HG03135 (cell line): ENCODE data around the gene CIZ1.
A peak's percentile ranks its signal among the peaks of the same experiment; 100 is the strongest.

Source experiments
- ATAC-seq: cut with Tn5 transposase; IDR thresholded peaks from one replicate; pipeline ENCODE4 v1.9.1; 2021; ENCODE audit warnings: mild to moderate bottlenecking, moderate library complexity; ENCODE audit not compliant: unreplicated experiment

CIZ1 gene

DNA sequence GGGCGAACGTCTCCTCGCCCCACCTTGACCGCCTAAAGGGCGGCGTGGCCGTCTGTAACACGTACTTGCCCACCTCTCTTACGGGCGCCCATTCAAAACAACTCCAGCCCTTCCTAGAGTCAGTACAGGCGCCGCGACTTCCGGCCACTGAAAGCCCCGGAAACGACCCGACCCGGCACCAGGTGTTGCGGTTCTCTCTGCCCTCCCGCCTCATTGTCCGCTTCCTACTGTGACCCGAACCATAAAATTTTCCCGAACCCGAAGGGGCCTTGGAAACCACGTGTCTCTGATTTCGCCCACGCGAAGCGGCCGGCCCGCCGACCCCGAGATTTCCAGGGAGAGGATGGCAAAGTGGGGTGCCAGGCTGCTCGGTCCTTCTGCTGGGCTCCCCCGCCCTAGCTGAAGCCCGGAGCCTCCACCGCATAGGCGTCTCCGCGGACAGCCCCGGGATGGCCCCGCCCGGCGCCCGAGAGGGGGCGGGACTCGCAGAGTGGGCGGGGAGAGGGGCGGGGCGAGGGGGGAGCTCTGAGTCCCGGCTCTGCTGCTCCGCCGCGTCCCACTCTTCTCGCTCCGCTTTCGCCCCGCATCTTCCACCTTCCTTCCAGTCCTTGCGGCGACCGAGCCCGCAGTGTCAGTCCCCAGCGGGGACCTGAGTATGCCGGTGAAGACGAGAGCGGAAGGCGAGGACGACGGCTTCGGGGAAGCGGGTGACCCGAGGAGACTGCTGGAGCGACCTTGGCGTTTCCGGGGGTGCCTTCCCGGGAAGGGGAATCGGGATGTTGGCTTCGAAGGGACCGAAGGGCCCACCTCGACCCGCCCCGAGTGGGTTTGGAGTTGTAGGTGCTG, 63.2 kb downstream of the CIZ1 start:
- peak; percentile 74 for ATAC-seq

DNA sequence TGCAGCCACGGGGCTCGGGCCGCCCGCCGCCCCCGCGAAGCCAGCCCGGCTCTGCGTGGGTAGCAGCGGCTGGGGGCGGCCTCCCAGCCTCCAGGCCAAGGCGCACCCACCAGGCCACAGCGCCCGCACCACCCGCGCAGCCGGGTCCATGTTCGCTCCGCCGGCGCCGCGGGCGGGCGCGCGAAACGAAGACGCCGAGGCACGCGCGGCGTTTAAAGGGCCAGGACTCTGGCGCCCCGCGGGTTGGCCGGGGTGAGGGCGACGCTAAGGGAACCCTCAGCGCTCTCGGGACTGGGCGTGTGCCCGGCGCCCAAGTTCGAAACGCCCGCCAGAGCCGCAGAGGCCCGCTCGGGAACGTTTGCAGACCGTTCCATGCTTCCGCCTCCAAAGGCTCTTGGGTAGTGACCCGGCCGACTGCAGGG, 63.8 kb downstream of the CIZ1 start, which contains the start of gene PTGES2:
TSS of gene PTGES2 (minus strand) at position 162 of the 422 bp plus-strand sequence. CDS start at position 150, 12 bp downstream.
- peak; percentile 56 for ATAC-seq

DNA sequence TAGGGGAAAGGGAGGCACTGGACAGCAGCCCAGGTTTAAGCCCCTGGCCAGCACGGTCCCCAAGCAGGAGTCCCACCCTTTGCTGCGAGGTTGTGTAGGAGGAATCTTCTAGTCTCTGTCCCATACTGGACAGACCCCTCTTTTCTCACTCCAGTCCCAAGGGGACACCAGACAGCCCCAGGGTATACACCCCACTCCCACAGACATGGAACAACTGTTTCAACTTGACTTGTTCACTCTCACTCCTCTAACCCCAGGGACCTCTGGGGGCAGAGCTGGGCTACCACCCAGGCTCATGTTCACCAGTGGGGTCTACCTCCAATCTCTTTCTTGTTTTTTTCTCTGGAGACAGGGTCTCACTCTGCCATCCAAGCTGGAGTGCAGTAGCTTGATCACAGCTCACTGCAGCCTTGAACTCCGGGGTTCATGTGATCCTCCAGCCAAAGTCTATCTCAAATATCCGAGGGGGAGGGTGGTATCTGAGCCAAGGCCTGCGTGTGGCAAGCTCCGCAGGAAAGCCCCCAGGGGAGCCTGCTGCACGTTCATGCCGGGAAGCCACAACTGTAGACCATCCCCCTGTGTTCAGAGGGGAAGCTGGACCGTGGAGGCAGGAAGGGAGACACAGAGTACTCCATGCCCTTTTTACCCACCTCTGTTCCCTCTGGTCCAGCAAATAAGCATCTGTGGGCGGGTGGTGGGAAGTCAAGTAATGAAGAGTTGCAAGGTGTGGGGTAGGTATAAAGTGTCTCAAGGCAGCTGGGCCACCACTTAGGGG, 65.6 kb downstream of the CIZ1 start:
- ATAC-seq: no peak

DNA sequence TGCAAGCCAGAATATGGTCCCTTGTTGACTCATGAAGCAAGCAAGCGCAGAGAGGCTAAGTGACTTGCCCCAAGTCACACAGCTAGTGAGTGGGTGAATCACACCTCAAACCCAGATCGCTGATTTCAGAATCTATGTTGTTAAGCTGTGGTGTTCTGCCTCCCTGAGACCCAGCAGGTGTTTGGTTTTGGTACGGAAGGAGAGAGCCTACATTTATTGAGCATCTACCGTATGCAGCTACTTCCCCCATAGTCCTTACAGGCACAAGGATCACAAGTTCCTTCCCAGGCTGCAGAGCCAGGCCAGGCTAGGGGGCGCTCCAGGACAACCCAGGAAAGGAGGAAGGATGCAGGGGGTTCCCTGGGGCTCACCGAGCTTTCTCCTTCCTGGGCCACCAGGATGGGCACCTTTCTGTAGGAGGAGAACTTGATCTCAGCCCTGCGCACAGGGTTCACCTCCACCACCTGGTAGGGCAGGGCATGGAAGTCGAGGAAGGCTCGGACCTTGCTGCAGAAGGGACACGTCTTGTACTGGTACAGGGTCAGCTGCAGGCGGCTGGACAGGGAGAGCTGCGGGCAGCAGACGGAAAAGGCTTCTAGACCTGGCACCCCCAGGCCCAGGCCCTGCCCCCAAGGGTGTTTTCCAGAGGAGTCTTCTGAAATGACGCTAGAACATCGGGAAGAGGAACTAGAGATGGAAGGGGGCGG, 66.3 kb downstream of the CIZ1 start:
- ATAC-seq: no peak

- no peak for ATAC-seq
Measured at GRCh38 chr9:128124451-128124850, 66.9 kb downstream of the CIZ1 start.

GRCh38 chr9:128123451-128124080, 67.8 kb downstream of the CIZ1 start:
- ATAC-seq: no peak

GRCh38 chr9:128122809-128123175, 68.6 kb downstream of the CIZ1 start:
- ATAC-seq: no peak

DNA sequence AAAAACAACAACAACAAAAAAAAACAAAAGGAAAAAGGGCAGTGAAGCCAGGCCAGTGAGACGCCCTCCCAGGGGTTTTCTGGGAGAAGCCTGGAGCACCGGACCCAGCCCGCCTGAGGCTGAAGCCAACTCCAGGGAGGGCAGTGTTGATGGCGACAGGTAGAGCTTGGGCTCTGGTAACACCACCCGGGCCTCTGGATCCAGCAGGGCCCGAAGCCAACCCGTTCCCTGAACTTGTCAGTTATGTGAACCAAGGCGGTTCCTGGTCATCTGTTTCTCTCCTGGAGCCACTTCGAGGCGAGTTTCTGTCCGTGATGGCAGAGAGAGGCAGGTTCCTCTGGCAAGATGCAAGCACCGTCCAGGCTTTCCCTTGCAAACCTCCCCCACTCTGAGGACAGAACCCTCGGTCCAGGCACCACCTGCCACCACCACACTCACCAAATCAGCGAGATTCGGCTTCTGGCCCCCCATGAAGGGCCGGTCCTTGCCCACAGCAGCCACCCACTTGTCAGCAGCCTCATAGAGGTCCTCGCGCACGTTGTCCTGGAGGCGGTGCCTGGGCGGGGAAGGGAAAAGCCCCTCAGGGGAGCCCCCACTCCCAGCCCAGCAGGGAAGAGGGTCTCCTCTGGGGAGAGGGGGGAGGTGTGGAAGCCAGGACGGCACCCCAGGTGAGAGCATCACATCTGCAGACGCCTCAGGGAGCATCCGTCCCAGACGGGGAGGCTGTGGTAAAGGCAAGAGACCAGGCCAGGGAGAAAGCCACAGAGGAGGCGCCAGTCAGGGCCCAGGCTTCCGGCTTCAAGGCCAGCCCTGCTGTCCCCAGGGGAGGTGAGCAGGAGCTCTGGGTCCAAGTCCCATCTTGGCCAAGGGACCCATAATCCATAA, 69.2 kb downstream of the CIZ1 start:
- ATAC-seq: no peak

GRCh38 chr9:128121466-128121810, 69.9 kb downstream of the CIZ1 start:
- no peak for ATAC-seq

DNA sequence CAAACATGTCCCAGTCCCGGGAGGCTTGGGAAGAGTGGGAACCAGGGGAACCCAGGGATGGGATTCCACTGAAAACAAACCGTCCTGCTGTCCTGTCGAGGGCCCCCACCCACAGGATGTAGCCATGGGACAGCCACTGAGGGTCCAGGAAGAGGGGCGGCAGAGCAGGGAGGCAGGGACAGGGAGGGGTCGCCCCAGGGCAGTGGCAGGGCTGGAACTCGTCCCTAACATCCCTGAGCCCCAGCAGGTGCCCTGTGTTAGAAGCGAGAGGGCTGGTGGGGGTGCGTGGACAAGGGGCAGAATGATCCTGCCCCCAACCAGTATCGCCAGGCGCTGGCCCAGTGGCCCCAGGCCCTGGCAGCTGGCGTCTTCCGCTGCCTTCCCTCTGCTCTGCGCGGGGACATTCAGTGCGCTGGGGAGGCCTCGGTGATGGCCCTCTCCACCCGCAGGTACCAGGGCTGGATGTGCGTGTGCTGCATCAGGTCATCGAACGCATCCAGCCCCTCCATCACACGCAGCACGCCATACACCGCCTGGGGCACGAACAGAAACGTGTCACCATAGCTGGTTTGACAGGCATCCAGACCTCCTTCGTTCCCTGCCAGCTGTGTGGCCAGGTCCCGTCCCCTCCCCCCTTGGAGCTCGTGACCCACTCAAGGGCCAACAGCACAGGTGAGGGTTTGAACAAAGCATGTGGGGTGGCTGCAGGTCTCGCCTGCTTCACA, 70.5 kb downstream of the CIZ1 start:
- no peak for ATAC-seq

GRCh38 chr9:128120061-128120740, 71.2 kb downstream of the CIZ1 start:
- ATAC-seq: no peak

DNA sequence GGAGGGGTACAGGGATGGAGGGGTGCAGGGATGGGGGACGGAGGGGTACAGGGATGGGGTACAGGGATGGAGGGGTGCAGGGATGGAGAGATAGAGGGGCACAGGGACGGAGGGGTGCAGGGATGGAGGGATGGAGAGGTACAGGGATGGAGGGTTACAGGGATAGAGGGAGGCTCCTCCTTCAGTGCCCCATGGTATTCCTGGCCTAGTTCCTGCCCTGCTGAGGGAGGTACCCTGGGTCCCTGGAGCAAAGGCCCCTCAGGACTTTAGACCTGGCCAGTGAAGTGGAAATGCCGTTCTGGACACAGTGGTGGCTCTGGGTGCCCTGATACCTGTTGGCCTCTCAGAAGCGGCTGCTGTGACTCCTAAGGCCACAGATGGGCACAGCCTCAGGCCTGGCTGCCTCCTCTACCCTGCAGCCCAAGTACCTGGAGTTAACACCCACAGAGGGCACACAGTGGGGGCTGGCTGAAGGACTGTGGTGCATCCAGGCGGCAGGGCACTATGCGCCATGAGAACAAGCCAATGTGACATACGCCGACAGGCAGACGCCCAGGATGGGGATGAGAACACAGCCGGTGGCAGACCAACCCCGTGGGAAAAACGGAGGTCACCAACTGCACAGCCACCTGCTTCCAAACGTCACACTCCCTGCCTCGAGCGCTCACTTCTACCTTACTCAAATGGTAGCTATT, 72.3 kb downstream of the CIZ1 start:
- no peak for ATAC-seq

GRCh38 chr9:128118472-128118857, 72.9 kb downstream of the CIZ1 start:
- ATAC-seq: no peak

- ATAC-seq: peak; percentile 61
Measured at GRCh38 chr9:128117613-128118471, 73.5 kb downstream of the CIZ1 start.

DNA sequence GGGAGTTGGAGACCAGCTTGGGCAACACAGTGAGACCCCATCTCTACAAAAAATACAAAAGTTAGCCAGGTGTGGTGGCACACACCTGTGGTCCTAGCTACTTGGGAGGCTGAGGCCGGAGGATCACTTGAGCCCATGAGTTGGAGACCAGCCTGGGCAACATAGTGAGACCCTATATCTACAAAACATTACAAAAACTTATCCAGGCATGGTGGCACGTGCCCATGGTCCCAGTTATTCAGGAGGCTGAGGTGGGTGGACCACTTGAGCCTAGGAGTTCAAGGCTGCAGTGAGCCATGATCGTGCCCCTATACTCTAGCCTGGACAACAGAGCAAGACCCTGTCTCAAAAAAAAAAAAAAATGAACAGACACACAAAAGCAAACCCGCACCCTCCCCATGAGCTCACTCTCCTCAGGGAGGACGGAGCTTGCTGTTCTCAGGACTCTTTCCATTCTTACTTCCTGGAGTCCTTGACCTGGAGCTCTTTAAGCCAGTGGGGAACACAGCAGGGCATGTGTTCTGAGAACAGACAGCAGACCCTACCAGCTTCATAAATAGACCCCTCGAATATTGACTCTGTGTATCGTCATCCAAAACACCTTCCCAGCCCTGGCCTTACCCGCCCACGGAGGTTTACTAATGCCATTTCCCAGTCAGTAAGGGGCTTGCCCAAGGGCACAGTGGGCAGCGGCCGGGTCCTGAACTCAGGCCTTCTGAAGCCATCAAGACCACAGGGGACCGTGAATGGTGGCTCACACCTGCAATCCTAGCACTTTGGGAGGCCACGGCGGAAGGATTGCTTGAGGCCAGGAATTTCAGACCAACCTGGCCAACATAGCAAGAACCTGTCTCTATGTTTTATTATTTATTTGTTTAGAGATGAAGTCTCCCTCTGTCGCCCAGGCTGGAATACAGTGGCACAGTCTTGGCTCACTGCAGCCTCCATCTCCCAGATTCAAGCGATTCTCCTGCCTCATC, 75.0 kb downstream of the CIZ1 start:
- ATAC-seq: no peak
